ENCODE data around the gene ERGIC1.
"Not testable (repeated sequence)": the region's sequence is repeated elsewhere in the genome, so short reads cannot be mapped to it uniquely, and the experiment has no call there.

ERGIC1 gene

DNA sequence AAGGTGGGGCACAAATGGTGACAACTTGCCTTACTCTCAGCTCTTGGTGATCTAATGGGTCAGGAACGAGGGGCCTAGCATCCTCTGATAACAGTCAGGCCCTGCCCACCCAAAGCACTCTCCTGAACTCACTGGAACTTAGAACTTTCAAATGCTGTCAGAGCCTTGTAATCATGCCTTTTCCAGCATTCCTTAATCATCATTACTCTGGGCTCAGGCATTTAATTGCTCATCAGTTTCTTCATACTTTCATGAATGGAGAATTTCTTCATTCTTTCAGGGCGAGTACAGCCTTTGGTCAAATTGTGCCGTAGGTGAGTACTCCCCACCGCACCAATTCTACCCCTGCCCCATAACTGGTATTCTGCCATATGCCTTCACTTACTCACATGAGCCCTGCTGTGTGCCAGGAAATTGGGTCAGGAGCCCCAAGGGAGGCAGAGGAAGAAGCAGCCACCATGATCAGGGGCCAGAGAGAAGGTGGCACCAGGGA lies 32.8 kb upstream of the ERGIC1 start:
- DNase-seq: peak; percentile 96

GRCh38 chr5:172802112-172802511 lies 31.9 kb upstream of the ERGIC1 start:
- no peak for DNase-seq

GRCh38 chr5:172802567-172803176 lies 31.4 kb upstream of the ERGIC1 start:
- peak; percentile 70 for DNase-seq

- no peak for DNase-seq
These were observed 28.9 kb upstream of the ERGIC1 start for GRCh38 chr5:172805018-172805683.

DNA sequence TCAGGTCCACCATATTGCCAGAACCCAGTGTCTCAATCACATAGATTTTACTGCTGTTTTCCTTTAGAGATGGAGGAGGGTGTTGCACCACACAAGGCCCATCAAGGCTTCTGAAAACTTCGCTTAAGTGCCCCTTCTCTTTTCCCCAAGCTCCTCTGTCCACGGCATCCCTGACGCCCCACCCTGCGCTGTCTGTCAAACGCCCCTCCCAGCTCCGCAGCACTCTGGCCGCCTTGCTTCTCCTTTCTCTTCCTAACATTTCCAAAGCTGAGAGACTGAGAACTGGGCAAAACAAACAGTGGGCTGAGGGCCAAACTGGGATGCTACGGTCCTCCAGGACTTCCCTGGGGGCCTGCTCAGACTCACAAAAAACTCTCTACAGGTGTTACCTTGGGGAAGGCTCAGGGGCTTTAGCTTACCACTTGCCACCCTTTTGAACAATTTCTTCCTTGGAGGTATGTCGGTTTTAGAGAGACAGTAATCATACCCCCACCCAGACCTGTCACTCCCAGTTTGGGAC lies 28.3 kb upstream of the ERGIC1 start:
- DNase-seq: no peak

GRCh38 chr5:172806897-172807672 lies 27.0 kb upstream of the ERGIC1 start:
- peak; percentile 80 for DNase-seq

- DNase-seq: no peak
These were observed 26.2 kb upstream of the ERGIC1 start for GRCh38 chr5:172807766-172808311.

DNA sequence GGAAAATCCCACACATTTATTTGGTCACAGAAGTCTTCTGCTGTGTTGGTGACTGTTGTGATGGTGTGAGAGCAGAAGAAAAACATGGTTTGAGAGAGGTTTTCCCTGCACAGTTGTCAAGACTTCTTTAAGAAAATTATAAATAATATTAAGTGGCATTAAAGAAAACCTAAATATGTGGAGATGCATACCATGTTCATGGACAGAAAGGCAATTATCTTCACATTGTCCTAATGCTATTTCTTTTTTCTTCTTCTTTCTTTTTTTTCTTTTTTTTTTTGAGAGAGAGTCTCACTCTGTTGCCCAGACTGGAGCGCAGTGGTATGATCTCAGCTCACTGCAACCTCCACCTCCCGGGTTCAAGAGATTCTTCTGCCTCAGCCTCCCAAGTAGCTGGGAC lies 24.3 kb upstream of the ERGIC1 start:
- no peak for DNase-seq

DNA sequence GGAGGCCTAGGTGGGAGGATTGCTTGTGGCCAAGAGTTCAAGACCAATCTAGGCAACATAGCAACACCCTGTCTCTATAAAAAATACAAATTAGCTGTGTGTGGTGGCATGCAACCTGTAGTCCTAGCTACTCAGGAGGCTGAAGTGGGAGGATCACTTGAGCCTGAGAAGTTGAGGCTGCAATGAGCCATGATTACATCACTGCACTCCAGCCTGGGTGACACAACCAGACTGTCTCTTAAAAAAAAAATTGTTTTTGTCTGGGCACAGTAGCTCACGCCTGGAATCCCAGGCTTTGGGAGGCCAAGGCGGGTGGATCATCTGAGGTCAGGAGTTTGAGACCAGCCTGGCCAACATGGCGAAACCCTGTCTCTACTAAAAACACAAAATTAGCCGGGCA lies 23.1 kb upstream of the ERGIC1 start:
- not testable (repeated sequence) for DNase-seq

GRCh38 chr5:172815631-172816030 lies 18.4 kb upstream of the ERGIC1 start:
- DNase-seq: no peak

GRCh38 chr5:172816925-172817562 lies 17.0 kb upstream of the ERGIC1 start:
- peak; percentile 85 for DNase-seq

DNA sequence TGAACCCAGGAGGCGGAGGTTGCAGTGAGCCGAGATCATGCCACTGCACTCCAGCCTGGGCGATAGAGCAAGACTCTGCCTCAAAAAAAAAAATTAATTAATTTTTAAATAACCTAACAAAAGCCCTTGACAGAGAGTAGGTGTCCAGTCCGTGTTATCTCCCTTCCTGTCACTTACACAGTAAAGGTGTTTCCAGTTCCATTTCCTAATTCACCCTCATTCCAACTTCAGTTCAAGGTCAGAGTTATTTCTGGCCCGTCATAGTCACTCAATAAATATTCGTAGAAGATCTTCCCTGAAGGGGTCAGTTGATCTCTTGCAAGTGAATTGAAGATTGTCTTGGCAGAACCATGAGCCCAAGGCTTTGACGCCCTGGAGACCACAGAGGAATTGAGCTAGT lies 16.4 kb upstream of the ERGIC1 start:
- DNase-seq: no peak

DNA sequence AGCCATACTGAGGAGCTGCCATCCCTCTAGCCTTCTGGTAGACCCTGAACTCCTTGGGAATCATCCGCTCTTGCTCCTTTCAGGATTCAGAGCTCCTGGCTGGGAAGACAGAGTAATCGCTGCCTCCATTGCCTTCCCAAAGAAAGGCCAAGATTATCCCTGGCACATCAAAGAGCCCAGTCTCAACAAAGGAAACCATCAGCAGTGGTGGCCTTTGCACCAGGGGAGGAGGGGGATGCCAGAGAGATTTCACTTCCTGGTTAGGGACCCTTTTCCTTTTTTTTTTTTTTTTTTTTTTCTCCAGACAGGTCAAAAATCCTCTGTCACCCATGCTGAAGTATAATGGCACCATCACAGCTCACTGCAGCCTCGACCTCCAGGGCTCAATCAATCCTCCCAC lies 16.0 kb upstream of the ERGIC1 start:
- DNase-seq: no peak

DNA sequence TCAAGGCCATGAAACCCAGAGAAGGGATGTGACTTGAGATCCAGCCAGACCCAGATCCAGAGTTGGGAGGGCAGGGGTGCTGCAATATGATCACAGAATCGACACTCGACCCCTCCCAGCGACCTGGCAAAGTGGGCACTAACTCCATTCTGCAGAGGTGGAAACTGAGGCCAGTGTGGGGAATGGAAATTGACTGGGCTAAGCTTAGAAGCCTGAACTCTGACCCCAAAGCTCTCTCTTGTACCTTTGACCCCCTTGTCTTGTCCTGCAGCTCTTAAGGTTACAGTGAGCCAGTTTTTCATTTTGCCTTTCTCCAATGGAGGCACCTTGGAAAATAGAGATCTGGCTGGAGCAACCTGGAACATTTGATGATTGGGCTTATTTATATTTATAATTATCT lies 14.5 kb upstream of the ERGIC1 start:
- DNase-seq: no peak

DNA sequence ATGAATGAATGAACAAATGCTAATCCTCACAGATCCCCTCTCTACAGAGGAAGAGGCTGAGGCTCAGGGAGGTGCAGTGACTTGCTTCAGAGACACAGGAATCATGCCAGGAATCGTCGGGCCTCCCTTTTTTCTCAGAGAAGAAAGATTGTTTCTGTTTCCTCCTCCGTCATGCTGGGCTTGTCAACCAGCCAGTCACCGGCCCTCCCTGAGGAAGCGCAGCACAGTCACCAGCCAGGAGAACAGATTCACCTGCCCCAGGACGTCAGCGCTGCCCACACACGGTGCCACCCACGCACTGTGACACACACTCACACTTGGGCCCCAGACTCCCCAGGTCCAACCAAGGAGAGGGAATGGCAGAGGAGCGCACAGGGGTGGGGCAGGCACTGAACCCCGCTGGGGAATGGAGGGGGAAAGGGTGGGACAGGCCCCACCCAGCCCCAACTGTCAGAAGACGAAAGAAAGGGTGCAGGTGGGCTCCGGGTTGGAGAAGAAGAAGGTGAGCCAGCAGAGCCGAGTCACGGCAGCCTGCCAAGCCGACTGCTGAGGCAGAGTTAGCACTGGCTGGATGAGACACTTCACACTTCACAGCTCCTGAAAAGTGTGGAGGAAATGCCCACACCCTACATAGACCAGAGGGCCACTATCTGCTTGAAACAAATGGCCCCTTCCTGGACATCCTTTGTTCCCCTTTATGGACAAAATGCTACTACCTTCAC lies 13.8 kb upstream of the ERGIC1 start:
- DNase-seq: no peak

- peak; percentile 31 for DNase-seq
These were observed 12.6 kb upstream of the ERGIC1 start for GRCh38 chr5:172821340-172821985.

DNA sequence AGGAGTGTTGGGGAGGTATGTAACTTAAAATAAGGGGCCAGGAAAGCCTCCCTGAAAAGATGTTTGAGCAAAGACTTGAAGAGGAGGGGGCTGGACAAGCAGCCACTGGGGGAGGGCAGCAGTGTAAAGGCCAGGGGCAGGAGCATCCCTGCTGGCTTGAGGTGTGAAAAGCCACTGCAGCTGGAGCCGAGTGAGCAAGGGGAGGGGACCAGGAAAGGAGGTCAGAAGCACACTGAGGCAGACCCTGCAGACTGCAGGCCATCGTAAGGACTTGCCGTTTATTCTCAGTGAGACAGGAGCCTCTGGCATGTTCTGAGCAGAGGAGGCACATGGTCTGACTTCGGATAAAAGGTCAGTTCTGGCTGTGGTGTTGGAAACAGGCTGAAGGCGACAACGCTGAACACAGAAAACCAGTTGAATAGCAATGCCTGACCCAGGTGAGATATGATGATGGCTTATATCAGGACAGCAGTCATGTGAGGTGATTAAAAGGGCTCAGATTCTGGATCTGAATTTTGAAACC lies 10.2 kb upstream of the ERGIC1 start:
- no peak for DNase-seq

- DNase-seq: no peak
These were observed 8.3 kb upstream of the ERGIC1 start for GRCh38 chr5:172825610-172826204.

DNA sequence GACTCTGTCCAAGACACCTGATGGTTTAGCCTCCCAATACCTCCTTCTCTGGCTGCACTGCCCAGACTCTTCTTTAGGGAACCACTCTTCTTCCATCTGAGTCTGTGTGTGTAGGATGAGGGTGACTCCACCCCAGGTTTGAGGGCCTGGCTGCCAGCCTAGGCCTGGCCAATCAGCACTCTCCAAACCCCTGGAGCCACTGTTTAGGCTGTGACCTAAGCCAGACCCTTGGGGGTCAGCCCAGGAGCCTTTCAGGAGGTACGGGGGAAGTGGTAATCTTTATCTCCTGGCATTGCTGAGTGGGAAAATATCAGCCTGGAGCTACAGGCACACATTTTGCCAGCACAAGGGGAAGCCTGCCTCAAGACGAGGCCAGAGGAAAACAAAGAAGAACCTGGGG lies 6.2 kb upstream of the ERGIC1 start:
- no peak for DNase-seq

DNA sequence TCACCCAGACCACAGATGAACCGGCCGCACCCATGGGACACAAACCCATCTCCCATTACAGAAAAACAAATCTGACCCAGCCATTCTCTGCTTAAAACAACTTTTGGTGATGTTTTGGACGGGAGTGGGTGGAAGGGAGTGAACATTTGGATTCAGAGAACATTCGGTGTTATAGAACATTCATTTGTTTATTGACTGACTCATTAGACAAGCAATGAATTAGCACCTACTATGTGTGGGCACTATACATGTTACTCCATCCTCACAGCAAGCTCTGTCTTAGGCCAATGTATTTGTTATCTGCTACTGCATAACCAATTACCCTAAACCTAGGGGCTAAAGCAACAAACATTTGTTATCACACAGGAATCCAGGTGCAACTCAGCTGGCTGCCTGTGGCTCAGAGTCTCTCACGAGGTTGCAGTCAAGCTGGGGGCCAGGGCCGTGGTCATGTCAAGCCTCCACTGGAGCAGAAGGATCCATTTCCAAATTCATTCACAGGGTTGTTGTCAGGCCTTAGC lies 5.1 kb upstream of the ERGIC1 start:
- DNase-seq: no peak
